Right atrium auricular region (tissue), 2 donors: ENCODE measurements around the gene INTS11. TPM values are rescaled to one million over a fixed set of nuclear protein-coding genes. Genes with fewer than 3 reads are reported as not detected.

Source experiments
- DNase-seq: peaks from one replicate; pipeline ENCODE4 v3.0.0-alpha.2; 2019; ENCODE audit warnings: low spot score
- H3K27ac ChIP-seq, 2 donors: fragments of 200-600 bp; sonication (generic); 1 replicate in 1 of 2; 2 replicates in 1 of 2; pipeline ENCODE4 v1.5.1; 2016 to 2019
- H3K27me3 ChIP-seq, 2 donors: fragments of 200-600 bp; sonication (generic); one replicate each; pipeline versions ENCODE4 v1.5.1 to v1.6.0; 2017 to 2019
- H3K36me3 ChIP-seq: fragments of 200-600 bp; sonication (generic); one replicate; pipeline ENCODE4 v1.5.1; 2016
- H3K4me1 ChIP-seq, 2 donors: fragments of 200-600 bp; sonication (generic); one replicate each; pipeline versions ENCODE4 v1.5.1 to v1.6.0; 2017 to 2019
- H3K4me3 ChIP-seq, 2 donors: fragments of 200-600 bp; sonication (generic); 1 replicate in 1 of 2; 2 replicates in 1 of 2; pipeline ENCODE4 v1.5.1; 2017 to 2019; ENCODE audit warnings: mild to moderate bottlenecking in 1 of 2, moderate library complexity in 1 of 2
- H3K9me3 ChIP-seq, 2 donors: fragments of 200-600 bp; sonication (generic); one replicate each; pipeline ENCODE4 v1.5.1; 2019
- CTCF ChIP-seq, 2 donors: fragments of 200-600 bp; sonication (generic); IDR thresholded peaks; one replicate each; pipeline ENCODE4 v1.5.1; 2019; ENCODE audit warnings: antibody characterized with exemption in 2 of 2
- total RNA-seq, 2 donors: library from RNA; depleted of rRNA; stranded (reverse); fragments of >200 nt; gene quantifications; one replicate each; pipeline ENCODE4 v1.1.0, GENCODE V29; 2016

Gene INTS11
- total RNA-seq, 2 donors from 2014 or later: 59.6 to 65.2 TPM

- H3K9me3 ChIP-seq: no peaks in the 10 kb centered on the region
- no peaks in the 10 kb centered on the region for H3K36me3 ChIP-seq
- DNase-seq: no peak
- H3K4me3 ChIP-seq: no peak overlapping the region
- no peak for TF ChIP-seq CTCF (IDR thresholded peaks at IDR 0.05)
- peaks cover 0 to 20% of the 10 kb centered on the region in 2 donors for H3K4me1 ChIP-seq
- peaks cover 0 to 8% of the 10 kb centered on the region in 2 donors for H3K27me3 ChIP-seq
- no peak overlapping the region for H3K27ac ChIP-seq
Measured at GRCh38 chr1:1286313-1287261, 37.9 kb downstream of the INTS11 start.

GRCh38 chr1:1285611-1286311 lies 38.7 kb downstream of the INTS11 start:
- H3K4me1 ChIP-seq: peaks cover 0 to 14% of the 10 kb centered on the region in 2 donors
- DNase-seq: no peak

GRCh38 chr1:1285102-1285571 lies 39.3 kb downstream of the INTS11 start:
- Histone ChIP-seq H3K36me3 (no peaks in the 10 kb centered on the region), H3K27ac (no peak overlapping the region), H3K4me3 (no peak overlapping the region), H3K27me3 (peaks cover 0 to 8% of the 10 kb centered on the region in 2 donors), H3K4me1 (peaks cover 0 to 9% of the 10 kb centered on the region in 2 donors), H3K9me3 (no peaks in the 10 kb centered on the region)
- DNase-seq: no peak
- TF ChIP-seq CTCF (IDR thresholded peaks at IDR 0.05): no peak

More at GRCh38 chr1:1285611-1286311, 38.7 kb downstream of the INTS11 start:
- Histone ChIP-seq H3K4me3 (no peak overlapping the region), H3K27ac (no peak overlapping the region), H3K36me3 (no peaks in the 10 kb centered on the region), H3K27me3 (peaks cover 0 to 8% of the 10 kb centered on the region in 2 donors), H3K9me3 (no peaks in the 10 kb centered on the region)
- TF ChIP-seq CTCF (IDR thresholded peaks at IDR 0.05): no peak

GRCh38 chr1:1284221-1285101 lies 40.0 kb downstream of the INTS11 start:
- DNase-seq: no peak
- peaks cover 0 to 9% of the 10 kb centered on the region in 2 donors for H3K4me1 ChIP-seq
- no peak for TF ChIP-seq CTCF (IDR thresholded peaks at IDR 0.05)

GRCh38 chr1:1283821-1284220 lies 40.6 kb downstream of the INTS11 start:
- TF ChIP-seq CTCF (IDR thresholded peaks at IDR 0.05): no peak

More at GRCh38 chr1:1284221-1285101, 40.0 kb downstream of the INTS11 start:
- no peak overlapping the region for H3K4me3 ChIP-seq
- H3K27me3 ChIP-seq: peaks cover 0 to 8% of the 10 kb centered on the region in 2 donors
- no peaks in the 10 kb centered on the region for H3K36me3 ChIP-seq
- H3K9me3 ChIP-seq: no peaks in the 10 kb centered on the region
- H3K27ac ChIP-seq: no peak overlapping the region

More at GRCh38 chr1:1283821-1284220, 40.6 kb downstream of the INTS11 start:
- Histone ChIP-seq H3K27ac (no peak overlapping the region), H3K4me3 (no peak overlapping the region), H3K36me3 (no peaks in the 10 kb centered on the region), H3K4me1 (peaks cover 0 to 9% of the 10 kb centered on the region in 2 donors), H3K27me3 (peaks cover 0 to 8% of the 10 kb centered on the region in 2 donors), H3K9me3 (no peaks in the 10 kb centered on the region)
- DNase-seq: no peak
